ENCODE data around the gene IFI44.

The IFI44 gene, protein sequence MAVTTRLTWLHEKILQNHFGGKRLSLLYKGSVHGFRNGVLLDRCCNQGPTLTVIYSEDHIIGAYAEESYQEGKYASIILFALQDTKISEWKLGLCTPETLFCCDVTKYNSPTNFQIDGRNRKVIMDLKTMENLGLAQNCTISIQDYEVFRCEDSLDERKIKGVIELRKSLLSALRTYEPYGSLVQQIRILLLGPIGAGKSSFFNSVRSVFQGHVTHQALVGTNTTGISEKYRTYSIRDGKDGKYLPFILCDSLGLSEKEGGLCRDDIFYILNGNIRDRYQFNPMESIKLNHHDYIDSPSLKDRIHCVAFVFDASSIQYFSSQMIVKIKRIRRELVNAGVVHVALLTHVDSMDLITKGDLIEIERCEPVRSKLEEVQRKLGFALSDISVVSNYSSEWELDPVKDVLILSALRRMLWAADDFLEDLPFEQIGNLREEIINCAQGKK

GRCh38 chr1:78649628-78650027 is at the start of gene IFI44:
TSS of gene IFI44 (plus strand) at chr1:78649831. CDS start at chr1:78650196, 365 bp downstream.
- peak; percentile 81 for DNase-seq

- DNase-seq = no peak
Observed at GRCh38 chr1:78601068-78601467, 48.6 kb upstream of the IFI44 start.

DNA sequence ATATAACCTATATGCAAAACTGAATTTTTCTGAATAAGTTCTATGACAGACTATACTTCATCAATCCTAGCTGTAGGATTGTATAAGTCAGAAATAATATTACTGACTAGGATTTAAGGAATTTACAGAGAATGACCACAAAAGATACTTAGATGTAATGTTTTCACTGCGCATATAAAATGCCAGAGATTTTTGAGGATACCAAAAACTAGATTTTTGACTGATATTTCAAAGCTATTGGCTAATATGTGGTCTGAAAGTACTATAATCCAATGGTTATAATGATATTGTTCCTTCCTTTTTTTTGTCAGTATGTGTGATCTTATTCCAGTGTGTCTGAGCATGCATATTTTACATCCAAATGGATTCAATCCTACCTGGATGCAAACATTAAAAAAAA is 46.4 kb upstream of the IFI44 start:
- DNase-seq = no peak

DNA sequence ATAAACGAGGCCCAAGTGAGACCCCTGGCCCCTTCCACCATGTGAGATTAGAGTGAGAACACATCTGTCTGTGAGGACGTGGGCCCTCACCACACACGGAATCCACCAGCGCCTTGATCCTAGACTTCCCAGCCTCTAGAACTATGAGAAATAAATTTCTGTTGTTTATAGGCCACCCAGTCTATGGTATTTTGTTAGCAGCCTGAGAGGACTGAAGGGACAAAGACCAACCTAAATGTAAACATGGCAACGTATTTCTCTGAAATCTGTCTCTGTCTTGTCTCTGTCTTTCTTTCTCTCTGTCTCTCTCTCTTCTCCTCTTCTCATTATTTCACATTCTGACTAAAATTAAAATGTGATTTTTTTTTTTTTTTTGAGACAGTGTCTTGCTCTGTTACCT is 45.0 kb upstream of the IFI44 start:
- no peak for DNase-seq

DNA sequence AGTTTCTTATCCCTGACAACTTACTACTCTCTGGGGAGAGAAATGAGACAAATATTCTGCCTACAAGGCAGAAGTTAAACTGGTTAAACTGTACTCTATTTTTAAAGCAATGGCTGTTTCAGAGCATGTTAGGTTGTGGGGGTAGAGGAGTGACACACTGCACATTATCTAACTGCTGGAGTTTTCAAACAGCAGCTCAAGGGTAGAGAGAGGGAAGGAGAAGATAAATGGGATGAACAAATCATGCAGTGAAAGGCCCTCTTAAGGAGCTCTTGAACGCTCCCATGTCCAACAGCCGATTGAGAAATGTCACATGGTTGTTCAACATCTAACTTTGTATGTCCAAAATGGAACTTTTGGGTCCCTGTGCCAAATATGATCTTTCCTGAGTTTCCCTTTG is 43.4 kb upstream of the IFI44 start:
- DNase-seq = no peak

DNA sequence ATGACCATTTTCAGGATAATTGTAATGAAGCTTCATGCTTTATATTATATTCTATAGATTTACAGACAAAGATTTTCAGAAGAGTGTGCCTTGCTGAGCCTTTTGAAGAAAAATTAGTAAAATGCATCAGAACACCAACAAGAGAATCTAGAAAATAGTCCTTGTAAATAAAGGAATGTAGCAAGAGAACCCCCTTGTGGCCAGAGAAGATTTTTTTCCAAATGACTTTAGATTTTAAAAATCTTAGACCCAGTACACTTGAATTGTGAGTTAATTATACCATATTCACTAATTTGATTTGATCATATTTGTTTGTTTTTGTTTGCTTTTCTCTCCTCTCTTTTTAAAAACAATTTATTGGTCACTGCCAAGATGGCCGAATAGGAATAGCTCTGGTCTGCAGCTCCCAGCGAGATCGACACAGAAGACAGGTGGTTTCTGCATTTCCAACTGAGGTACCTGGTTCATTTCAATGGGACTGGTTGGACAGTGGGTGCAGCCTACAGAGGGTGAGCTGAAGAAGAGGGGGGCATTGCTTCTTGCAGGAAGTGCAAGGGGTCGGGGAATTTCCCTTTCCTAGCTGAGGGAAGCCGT is 42.2 kb upstream of the IFI44 start:
- DNase-seq = peak; percentile 58

- no peak for DNase-seq
Observed at GRCh38 chr1:78607944-78608343, 41.7 kb upstream of the IFI44 start.

DNA sequence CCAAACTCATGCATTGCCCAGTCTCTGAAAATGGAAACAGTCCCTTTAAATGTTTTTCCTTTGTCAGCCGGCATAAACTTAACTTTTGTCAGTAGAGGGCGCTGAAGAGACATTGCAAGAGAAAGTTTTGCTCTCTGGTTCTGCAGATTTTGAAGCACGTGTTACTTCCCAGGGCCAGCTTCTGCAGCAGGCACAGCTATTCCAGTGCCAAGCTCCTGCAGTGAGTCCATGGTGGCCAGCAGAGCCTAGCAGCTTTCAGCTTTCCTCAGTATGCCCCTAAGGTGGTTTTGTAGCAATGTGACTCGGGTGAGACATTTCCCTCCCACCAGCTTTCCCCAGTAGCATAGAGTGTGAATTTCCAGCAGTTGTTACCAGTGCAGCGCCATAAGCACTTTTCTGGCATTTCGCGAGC is 32.0 kb upstream of the IFI44 start:
- peak; percentile 95 for DNase-seq

DNA sequence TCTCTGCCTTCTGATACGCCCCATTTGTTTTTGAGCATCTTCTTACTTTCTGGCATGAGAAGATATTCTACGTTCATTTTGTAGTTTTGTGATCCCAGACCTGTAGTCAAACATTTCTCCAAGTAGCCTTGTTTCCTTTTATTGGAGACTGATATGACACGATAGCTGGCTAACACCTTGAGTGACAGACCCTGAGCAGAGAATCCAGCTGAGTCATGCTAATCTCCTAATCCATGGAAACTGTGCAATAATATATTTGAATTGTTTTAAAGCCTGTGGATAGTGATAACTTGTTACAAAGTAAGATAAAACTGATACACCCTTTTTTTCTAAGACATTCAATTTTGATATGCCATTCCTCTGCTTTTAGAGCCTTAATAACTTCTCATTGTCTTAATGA is 30.6 kb upstream of the IFI44 start:
- peak; percentile 3 for DNase-seq

- no peak for DNase-seq
Observed at GRCh38 chr1:78619446-78619802, 30.2 kb upstream of the IFI44 start.

DNA sequence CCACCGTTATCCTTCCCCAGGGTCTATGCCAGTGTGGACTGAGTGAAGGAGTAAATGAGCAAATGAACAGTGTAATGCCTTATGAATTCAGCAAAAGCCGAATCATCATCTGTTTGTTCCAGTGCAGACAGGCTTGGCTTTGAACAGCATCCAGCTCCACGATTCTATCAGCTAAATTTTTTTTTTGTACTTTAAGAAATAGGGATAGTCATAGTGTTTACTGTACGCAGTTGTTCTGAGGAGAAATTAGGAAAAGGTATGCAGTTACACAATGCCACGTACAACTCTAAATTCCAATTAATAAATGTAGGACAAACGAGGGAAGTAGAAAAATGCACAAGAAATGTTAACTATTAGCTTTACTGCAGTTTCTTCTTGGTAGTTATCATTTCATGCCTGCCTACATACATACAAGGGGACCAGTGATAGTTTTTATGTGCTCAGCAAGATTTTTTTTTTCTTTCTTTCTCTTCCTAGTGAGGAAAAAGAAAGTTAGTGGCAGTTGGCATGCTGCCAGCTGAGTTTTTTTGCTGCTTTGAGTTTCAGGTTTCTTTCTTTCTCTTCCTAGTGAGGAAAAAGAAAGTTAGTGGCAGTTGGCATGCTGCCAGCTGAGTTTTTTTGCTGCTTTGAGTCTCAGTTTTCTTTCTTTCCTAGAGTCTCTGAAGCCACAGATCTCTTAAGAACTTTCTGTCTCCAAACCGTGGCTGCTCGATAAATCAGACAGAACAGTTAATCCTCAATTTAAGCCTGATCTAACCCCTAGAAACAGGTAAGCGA is 29.6 kb upstream of the IFI44 start, which contains the start of gene IFI44L:
IFI44L (plus strand) TSS at position 646 of the 777 bp plus-strand sequence. CDS start 7,468 bp downstream, outside the sequence.
- DNase-seq = peak; percentile 56

DNA sequence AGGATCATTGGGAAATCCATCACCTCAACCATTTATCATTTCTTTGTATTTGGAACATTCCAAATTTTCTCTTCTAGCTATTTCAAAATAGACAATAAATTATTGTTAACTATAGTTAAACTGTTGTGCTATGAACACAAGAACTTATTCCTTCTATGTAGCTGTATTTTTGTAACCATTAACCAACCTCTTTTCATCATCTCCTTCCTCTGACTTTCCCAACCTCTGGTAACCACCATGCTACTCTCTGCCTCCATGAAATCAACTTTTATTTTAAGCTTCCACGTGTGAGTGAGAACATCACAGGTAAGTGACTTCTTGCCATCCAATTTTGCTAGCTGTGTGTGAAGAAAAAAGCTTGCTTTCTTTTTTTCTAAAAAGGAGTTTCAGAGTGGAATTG is 29.0 kb upstream of the IFI44 start:
- peak; percentile 6 for DNase-seq

DNA sequence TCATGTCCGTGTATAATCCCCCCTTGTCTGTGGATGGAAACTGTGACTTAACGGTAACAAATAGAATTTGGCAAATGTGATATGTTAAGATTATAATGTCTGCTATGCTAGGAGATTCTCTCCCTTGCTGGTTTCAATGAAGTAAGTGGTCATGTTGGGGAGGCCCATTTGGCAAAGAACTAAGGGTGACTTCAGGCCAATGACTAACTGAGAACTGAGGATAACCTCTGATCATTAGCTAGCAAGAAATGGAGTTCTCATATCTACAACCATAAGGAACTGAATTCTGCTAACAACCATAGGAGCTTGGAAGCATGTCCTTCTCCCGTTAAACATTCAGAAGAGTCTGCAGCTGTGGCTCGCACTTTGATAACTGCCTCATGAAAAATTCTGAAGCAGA is 27.1 kb upstream of the IFI44 start:
- DNase-seq = no peak

GRCh38 chr1:78624035-78624434 is 25.6 kb upstream of the IFI44 start:
- DNase-seq = no peak

DNA sequence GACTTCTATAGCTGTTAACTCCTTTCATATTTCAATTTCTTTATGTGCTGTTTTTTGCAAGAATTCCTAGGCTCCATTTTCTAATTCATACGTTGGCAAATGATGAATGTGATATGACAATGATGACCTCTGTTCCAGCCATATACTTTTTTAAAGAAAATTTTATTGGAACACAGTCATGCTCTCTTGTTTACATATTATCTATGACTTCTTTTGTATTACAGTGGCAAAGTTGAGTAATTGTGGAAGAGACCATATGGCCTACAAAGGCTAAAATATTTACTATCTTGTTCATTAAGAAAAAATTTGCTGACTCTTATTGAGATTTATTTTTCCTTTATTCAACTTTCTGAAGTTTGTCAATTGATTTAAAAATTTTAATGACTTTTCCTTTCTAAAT is 22.3 kb upstream of the IFI44 start:
- no peak for DNase-seq

DNA sequence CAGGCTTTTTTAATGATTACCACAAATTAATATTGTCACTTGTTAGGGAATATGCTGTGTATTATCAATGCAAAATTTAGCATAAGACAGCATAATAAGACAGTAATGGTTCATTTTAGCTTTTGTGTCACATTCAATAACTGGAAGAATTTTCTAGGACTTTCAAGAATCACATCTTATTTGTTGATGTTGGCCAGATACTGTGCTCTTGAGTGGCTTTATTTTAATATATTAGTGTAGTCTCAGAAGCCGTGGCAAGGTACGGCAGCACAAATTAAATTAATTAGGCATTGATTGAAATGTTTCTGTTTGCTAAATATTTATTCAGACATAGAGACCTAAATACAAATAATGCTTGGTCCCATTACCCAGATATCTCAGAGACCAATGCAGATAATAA is 19.0 kb upstream of the IFI44 start:
- no peak for DNase-seq

- no peak for DNase-seq
Observed at GRCh38 chr1:78633209-78633608, 16.4 kb upstream of the IFI44 start.

GRCh38 chr1:78640462-78640861 is 9.2 kb upstream of the IFI44 start:
- DNase-seq = no peak

- DNase-seq = no peak
Observed at GRCh38 chr1:78641558-78641957, 8.1 kb upstream of the IFI44 start.

- no peak for DNase-seq
Observed at GRCh38 chr1:78645723-78646122, 3.9 kb upstream of the IFI44 start.

GRCh38 chr1:78647238-78647637 is 2.4 kb upstream of the IFI44 start:
- DNase-seq = no peak

DNA sequence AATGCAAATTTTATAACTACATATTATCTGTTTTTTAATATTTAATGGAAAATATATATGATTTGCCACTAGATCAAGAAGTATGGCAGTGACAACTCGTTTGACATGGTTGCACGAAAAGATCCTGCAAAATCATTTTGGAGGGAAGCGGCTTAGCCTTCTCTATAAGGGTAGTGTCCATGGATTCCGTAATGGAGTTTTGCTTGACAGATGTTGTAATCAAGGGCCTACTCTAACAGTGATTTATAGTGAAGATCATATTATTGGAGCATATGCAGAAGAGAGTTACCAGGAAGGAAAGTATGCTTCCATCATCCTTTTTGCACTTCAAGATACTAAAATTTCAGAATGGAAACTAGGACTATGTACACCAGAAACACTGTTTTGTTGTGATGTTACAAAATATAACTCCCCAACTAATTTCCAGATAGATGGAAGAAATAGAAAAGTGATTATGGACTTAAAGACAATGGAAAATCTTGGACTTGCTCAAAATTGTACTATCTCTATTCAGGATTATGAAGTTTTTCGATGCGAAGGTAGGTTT is 556 bp downstream of the IFI44 start:
- DNase-seq = no peak

DNA sequence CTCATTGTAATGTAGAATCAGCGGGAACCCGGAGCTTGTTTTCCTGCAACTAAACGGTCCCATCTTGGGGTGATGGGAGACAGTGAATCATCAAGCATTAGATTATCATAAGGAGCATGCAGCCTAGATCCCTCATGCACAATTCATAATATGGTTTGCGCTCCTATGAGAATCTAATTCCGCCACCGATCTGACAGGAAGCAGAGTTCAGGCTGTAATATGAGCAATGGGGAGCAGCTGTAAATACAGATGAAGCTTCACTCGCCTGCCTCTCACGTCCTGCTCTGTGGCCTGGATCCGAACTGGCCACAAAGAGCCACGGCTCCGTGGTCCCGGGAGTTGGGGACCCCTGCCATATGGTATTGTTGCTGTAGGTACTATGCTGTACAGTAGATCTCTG is 1.6 kb downstream of the IFI44 start:
- DNase-seq = no peak

Measured in eye (tissue), 1 donor.